ENCODE data around the gene ADRB1.

The ADRB1 gene

GRCh38 chr10:114026189-114027040 is 17.3 kb upstream of the ADRB1 start:
- no peak for FAIRE-seq

GRCh38 chr10:114027041-114027394 is 16.6 kb upstream of the ADRB1 start:
- no peak for FAIRE-seq

DNA sequence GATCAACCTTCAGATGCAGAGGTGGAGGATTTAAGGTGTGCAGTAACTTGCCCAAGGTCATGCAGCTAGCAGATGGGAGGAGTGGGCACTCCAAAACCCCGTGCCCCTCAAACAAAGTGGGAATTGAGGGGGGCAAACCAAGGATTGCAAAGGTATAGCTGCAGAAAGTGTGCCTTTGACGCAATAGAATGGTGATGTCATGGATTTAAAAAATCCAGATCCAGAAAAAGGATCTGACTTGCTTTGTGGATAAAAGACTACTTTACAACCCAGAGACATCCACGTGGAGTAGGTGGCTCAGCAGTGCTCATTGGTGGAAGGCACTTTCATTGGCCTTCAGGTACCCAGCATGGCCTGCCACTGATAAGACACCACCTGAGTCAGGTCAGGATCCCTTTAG is 15.7 kb upstream of the ADRB1 start:
- FAIRE-seq: no peak

- FAIRE-seq: no peak
Observed at GRCh38 chr10:114028425-114028824, 15.2 kb upstream of the ADRB1 start.

- no peak for FAIRE-seq
Observed at GRCh38 chr10:114029655-114030054, 14.0 kb upstream of the ADRB1 start.

DNA sequence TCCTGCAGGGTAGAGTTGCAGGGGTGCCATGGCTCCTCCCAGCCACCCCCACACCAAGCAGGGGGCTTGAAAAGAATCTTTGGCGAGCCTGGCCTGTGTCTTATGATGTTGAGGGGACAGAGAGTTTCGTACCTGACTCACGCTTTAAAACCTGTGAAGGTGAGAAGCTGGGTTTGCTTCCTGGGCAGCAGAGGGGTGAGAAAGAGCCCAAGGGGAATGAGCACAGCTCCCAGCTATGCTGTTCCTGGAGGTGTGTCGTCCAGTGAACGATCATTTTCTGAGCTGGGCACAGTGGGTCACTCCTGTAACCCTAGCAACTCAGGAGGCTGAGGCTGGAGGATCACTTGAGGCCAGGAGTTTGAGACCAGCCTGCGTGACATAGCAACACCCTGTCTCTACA is 13.5 kb upstream of the ADRB1 start:
- no peak for FAIRE-seq

- no peak for FAIRE-seq
Observed at GRCh38 chr10:114031073-114031972, 12.3 kb upstream of the ADRB1 start.

- no peak for FAIRE-seq
Observed at GRCh38 chr10:114033566-114033965, 10.1 kb upstream of the ADRB1 start.

GRCh38 chr10:114034923-114035645 is 8.6 kb upstream of the ADRB1 start:
- FAIRE-seq: no peak

DNA sequence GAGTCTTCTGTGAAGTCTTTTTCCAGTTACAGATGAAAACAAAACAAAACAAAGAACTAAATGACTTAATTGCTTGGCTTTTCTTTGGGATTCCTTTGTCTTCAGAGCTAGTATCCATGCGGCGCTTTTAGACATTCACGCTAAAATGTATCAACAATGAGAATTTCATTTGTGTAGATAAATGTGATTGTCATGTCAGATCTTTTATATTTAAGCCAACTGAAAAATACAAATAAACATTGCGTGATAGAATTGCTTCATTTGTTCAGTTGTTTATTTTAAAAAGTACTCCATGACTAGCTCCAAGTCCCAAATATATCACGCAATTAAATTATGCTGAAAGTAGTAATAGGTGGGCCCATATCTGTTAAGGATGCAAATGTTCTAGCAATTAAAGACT is 7.9 kb upstream of the ADRB1 start:
- FAIRE-seq: no peak

GRCh38 chr10:114038819-114039218 is 4.8 kb upstream of the ADRB1 start:
- no peak for FAIRE-seq

- no peak for FAIRE-seq
Observed at GRCh38 chr10:114041166-114041565, 2.5 kb upstream of the ADRB1 start.

DNA sequence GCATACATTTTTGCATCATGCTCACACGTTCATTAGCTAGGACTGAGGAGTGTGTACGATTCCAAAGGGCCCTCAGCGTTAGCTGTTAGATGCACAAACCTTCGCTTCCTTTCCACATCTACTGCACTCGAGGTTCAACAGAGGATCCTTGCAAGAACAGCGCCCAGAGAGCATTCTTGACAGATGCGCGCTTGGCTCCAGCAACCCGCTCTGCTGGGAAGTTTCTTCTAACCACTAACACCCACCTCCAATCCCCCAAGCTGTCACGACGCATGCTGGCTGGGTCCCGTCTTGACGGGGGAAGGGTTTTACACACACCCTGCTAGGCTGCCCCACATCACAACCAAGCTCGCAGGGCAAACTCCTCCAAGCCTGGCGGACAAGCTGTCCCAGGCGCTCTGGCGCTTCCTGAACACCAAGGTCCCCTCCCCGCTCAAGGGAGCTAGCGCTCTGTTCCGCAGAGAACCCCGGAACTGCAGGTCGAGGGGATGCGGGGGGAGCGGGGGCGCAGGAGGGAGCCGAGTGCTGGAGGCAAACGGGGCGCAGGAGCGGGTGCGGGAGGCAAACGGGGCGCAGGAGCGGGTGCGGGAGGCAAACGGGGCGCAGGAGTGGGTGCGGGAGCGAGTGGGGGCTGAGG is 653 bp upstream of the ADRB1 start:
- no peak for FAIRE-seq

GRCh38 chr10:114044247-114045135 is 825 bp downstream of the ADRB1 start:
- no peak for FAIRE-seq

DNA sequence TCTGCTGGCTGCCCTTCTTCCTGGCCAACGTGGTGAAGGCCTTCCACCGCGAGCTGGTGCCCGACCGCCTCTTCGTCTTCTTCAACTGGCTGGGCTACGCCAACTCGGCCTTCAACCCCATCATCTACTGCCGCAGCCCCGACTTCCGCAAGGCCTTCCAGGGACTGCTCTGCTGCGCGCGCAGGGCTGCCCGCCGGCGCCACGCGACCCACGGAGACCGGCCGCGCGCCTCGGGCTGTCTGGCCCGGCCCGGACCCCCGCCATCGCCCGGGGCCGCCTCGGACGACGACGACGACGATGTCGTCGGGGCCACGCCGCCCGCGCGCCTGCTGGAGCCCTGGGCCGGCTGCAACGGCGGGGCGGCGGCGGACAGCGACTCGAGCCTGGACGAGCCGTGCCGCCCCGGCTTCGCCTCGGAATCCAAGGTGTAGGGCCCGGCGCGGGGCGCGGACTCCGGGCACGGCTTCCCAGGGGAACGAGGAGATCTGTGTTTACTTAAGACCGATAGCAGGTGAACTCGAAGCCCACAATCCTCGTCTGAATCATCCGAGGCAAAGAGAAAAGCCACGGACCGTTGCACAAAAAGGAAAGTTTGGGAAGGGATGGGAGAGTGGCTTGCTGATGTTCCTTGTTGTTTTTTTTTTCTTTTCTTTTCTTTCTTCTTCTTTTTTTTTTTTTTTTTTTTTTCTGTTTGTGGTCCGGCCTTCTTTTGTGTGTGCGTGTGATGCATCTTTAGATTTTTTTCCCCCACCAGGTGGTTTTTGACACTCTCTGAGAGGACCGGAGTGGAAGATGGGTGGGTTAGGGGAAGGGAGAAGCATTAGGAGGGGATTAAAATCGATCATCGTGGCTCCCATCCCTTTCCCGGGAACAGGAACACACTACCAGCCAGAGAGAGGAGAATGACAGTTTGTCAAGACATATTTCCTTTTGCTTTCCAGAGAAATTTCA is 1.7 kb downstream of the ADRB1 start:
- FAIRE-seq: no peak

DNA sequence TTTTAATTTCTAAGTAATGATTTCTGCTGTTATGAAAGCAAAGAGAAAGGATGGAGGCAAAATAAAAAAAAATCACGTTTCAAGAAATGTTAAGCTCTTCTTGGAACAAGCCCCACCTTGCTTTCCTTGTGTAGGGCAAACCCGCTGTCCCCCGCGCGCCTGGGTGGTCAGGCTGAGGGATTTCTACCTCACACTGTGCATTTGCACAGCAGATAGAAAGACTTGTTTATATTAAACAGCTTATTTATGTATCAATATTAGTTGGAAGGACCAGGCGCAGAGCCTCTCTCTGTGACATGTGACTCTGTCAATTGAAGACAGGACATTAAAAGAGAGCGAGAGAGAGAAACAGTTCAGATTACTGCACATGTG is 2.4 kb downstream of the ADRB1 start:
- no peak for FAIRE-seq

- FAIRE-seq: no peak
Observed at GRCh38 chr10:114048472-114048871, 4.8 kb downstream of the ADRB1 start.

- FAIRE-seq: no peak
Observed at GRCh38 chr10:114051714-114052113, 8.0 kb downstream of the ADRB1 start.

GRCh38 chr10:114052255-114052654 is 8.6 kb downstream of the ADRB1 start:
- FAIRE-seq: no peak

GRCh38 chr10:114053946-114054345 is 10.3 kb downstream of the ADRB1 start:
- FAIRE-seq: no peak

DNA sequence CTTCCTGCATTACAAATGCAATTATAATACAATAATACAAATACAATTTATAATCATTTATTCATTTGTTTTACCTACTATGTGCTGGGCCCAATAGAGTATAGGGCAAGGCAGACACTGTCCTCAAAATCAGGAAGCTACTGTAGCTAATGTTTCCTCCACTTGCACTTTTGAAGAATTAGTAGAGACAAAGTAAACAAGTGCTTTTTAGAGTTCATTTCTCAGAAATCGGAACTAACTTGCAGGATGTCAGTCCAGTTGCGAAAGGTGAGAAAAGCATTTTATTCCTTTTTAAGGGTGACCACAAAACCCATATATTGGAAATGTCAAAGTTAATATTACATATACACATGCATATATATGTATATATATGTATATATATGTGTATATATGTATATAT is 14.2 kb downstream of the ADRB1 start:
- FAIRE-seq: no peak
